ENCODE measurements around the gene PRDM10.
A peak's percentile ranks its signal among the peaks of the same experiment; 100 is the strongest.

The PRDM10 gene

GRCh38 chr11:129910360-129910759 is 92.3 kb downstream of the PRDM10 start:
- DNase-seq (ENCODE audit: low read depth) = no peak
- H3K4me3 ChIP-seq (ENCODE audit: low read length) = no peak overlapping the region
- no peak for TF ChIP-seq CTCF (conservative IDR thresholded peaks at IDR 0.05; ENCODE audit: low read depth, low read length)

GRCh38 chr11:129905402-129905801 is 97.2 kb downstream of the PRDM10 start:
- DNase-seq (ENCODE audit: low read depth) = no peak
- H3K4me3 ChIP-seq (ENCODE audit: low read length) = no peak overlapping the region
- no peak for TF ChIP-seq CTCF (conservative IDR thresholded peaks at IDR 0.05; ENCODE audit: low read depth, low read length)

GRCh38 chr11:129896062-129896461 is 106.6 kb downstream of the PRDM10 start:
- TF ChIP-seq CTCF (conservative IDR thresholded peaks at IDR 0.05; ENCODE audit: low read depth, low read length) = no peak
- peak overlapping the region; percentile 82 for H3K4me3 ChIP-seq (ENCODE audit: low read length)
- DNase-seq (ENCODE audit: low read depth) = no peak

- no peak for DNase-seq (ENCODE audit: low read depth)
- TF ChIP-seq CTCF (conservative IDR thresholded peaks at IDR 0.05; ENCODE audit: low read depth, low read length) = no peak
- H3K4me3 ChIP-seq (ENCODE audit: low read length) = peak within 1 kb of the TSS; percentile 82
Observed at GRCh38 chr11:129895126-129896041, 107.3 kb downstream of the PRDM10 start, which contains the start of gene NFRKB. TSS of gene NFRKB (minus strand) at chr11:129895578. CDS start at chr11:129892849, 2,729 bp downstream.

GRCh38 chr11:129894278-129895125 is 108.1 kb downstream of the PRDM10 start:
- H3K4me3 ChIP-seq (ENCODE audit: low read length) = peak overlapping the region; percentile 82
- DNase-seq (ENCODE audit: low read depth) = no peak
- no peak for TF ChIP-seq CTCF (conservative IDR thresholded peaks at IDR 0.05; ENCODE audit: low read depth, low read length)

GRCh38 chr11:129888451-129888850 is 114.2 kb downstream of the PRDM10 start:
- no peak for TF ChIP-seq CTCF (conservative IDR thresholded peaks at IDR 0.05; ENCODE audit: low read depth, low read length)
- no peak for DNase-seq (ENCODE audit: low read depth)
- H3K4me3 ChIP-seq (ENCODE audit: low read length) = no peak overlapping the region

All from retinal pigment epithelial cell (primary cell).